ENCODE data around the gene ANKRD55. TPM values are rescaled to one million over a fixed set of nuclear protein-coding genes. Genes with fewer than 3 reads are reported as not detected.

The ANKRD55 gene
- total and polyA plus RNA-seq, 2 donors from 2014 or later = 0.26 to 1.2 TPM

DNA sequence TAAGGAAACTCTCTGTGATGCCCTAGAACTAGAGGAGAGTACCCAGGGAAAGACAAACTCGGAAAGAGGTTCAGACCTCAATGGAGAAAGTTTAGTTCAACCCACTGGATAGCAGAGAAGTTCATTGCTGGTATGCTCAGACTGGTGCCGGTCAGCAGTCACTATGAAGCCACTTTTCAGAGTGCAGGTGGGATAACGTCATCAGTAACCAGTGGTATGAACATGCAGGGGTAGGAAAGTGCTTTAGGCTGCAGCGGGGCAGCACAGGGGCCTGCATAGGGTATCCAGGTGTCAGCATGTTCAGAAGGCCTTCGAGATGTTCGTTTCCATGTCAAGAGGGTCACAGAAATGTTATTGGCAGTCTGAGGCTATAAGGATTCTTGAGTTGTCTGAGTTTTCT lies 20.8 kb upstream of the ANKRD55 start:
- no peak for DNase-seq
- TF ChIP-seq CTCF (IDR thresholded peaks at IDR 0.05; ENCODE audit: borderline replicate concordance, extremely low read depth, insufficient read depth) = no peak
- no peak overlapping the region for H3K27ac ChIP-seq (ENCODE audit: low read depth in 2 of 2, low read length in 2 of 2)

DNA sequence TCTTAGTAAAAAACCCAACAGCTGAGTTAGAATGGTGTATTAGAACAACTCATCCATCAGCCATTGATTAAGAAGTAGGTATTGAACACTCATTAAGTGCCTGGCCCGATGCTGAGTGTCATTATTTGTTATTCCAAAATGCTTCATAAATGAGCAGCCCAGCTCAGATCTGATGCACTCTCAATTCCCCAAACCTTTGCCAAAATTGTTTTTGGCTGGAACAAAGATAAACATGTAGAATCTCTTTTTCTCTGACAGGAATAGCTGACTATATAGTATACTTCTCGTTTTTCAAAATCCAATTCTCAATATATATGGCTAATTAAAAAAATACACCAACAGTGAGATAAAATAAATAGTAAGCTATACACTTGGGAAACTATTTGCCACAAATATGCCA lies 20.0 kb upstream of the ANKRD55 start:
- Histone ChIP-seq H3K27me3 (ENCODE audit: control insufficient read depth, insufficient read depth, low read length) (no peaks in the 10 kb centered on the region), H3K9me3 (ENCODE audit: control insufficient read depth in 2 of 3, insufficient read depth in 1 of 3, low read length in 3 of 3) (no peaks in the 10 kb centered on the region), H3K36me3 (ENCODE audit: control insufficient read depth in 2 of 3, insufficient read depth in 3 of 3, low read length in 3 of 3) (no peaks in the 10 kb centered on the region), H3K4me3 (ENCODE audit: low read length in 3 of 3) (no peak overlapping the region), H3K9ac (ENCODE audit: low read length in 3 of 3) (no peak overlapping the region), H3K4me1 (ENCODE audit: control insufficient read depth in 2 of 3, insufficient read depth in 2 of 3, low read depth in 1 of 3, low read length in 3 of 3) (no peaks in the 10 kb centered on the region), H3K27ac (ENCODE audit: low read depth in 2 of 2, low read length in 2 of 2) (no peak overlapping the region)
- no peak for DNase-seq
- intact Hi-C loops (cut with DNase I) = no loop called here
- no peak for TF ChIP-seq CTCF (IDR thresholded peaks at IDR 0.05; ENCODE audit: borderline replicate concordance, extremely low read depth, insufficient read depth)
- FAIRE-seq = no peak

More for the DNA sequence above, 20.8 kb upstream of the ANKRD55 start:
- intact Hi-C loops (cut with DNase I) = no loop called here
- H3K36me3 ChIP-seq (ENCODE audit: control insufficient read depth in 2 of 3, insufficient read depth in 3 of 3, low read length in 3 of 3) = no peaks in the 10 kb centered on the region
- no peaks in the 10 kb centered on the region for H3K27me3 ChIP-seq (ENCODE audit: control insufficient read depth, insufficient read depth, low read length)
- no peak for FAIRE-seq
- H3K9me3 ChIP-seq (ENCODE audit: control insufficient read depth in 2 of 3, insufficient read depth in 1 of 3, low read length in 3 of 3) = no peaks in the 10 kb centered on the region
- H3K4me1 ChIP-seq (ENCODE audit: control insufficient read depth in 2 of 3, insufficient read depth in 2 of 3, low read depth in 1 of 3, low read length in 3 of 3) = no peaks in the 10 kb centered on the region
- H3K9ac ChIP-seq (ENCODE audit: low read length in 3 of 3) = no peak overlapping the region
- H3K4me3 ChIP-seq (ENCODE audit: low read length in 3 of 3) = no peak overlapping the region

DNA sequence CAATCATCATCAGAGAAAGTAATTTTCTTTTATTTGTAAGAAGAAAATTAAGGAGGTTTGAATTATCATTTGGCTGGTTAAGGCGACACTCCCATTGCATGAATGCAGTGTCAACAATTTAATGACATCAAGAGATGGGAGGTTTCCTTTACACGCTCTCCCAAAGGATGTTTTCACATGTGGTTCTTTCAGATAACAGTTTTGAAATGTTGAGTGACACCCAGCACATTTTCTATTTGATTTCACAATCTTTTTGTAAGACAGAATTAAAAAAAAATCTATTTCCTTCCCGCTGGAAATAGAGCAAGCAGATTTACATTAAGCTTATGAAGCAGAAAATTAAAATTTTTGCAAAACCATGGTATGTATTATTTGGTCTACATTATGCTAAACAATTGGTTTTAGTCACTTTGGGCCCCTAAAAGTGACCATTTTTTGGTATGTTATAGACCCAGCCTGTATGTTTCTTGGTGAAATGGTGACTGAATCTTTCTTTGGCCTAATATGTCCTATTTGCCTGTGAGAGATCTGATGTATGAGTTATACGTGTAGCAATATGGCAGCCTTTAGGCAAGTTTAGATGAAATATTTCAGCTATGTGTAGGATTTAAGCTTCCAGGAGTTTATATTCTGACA lies 18.9 kb upstream of the ANKRD55 start:
- FAIRE-seq (no peak), DNase-seq (no peak)
- Histone ChIP-seq H3K27me3 (ENCODE audit: control insufficient read depth, insufficient read depth, low read length) (no peaks in the 10 kb centered on the region), H3K27ac (ENCODE audit: low read depth in 2 of 2, low read length in 2 of 2) (no peak overlapping the region), H3K4me3 (ENCODE audit: low read length in 3 of 3) (no peak overlapping the region), H3K9me3 (ENCODE audit: control insufficient read depth in 2 of 3, insufficient read depth in 1 of 3, low read length in 3 of 3) (no peaks in the 10 kb centered on the region), H3K36me3 (ENCODE audit: control insufficient read depth in 2 of 3, insufficient read depth in 3 of 3, low read length in 3 of 3) (no peaks in the 10 kb centered on the region), H3K9ac (ENCODE audit: low read length in 3 of 3) (no peak overlapping the region), H3K4me1 (ENCODE audit: control insufficient read depth in 2 of 3, insufficient read depth in 2 of 3, low read depth in 1 of 3, low read length in 3 of 3) (no peaks in the 10 kb centered on the region)
- intact Hi-C loops (cut with DNase I) = no loop called here
- no peak for TF ChIP-seq CTCF (IDR thresholded peaks at IDR 0.05; ENCODE audit: borderline replicate concordance, extremely low read depth, insufficient read depth)

DNA sequence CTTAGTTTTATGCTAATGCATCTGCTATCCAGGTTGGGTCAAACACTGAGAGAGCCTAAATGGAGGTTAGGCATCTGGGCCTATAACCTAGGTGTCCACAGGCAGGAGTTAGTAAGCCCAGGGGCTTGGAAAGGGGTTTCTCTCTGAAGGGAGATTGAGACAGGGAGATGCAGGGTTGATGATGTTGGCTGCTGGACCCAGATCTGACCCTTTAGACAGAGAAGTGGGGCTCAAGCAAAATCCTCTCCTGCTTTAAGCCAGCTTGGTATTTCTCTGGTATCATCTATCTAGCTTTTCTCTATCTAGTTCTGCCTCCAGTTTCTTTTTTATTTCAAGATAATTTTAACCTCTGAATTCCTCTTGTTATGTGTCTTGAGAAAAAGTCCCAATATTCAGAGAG lies 18.3 kb upstream of the ANKRD55 start:
- Histone ChIP-seq H3K9me3 (ENCODE audit: control insufficient read depth in 2 of 3, insufficient read depth in 1 of 3, low read length in 3 of 3) (no peaks in the 10 kb centered on the region), H3K4me1 (ENCODE audit: control insufficient read depth in 2 of 3, insufficient read depth in 2 of 3, low read depth in 1 of 3, low read length in 3 of 3) (no peaks in the 10 kb centered on the region), H3K4me3 (ENCODE audit: low read length in 3 of 3) (no peak overlapping the region), H3K36me3 (ENCODE audit: control insufficient read depth in 2 of 3, insufficient read depth in 3 of 3, low read length in 3 of 3) (no peaks in the 10 kb centered on the region), H3K27ac (ENCODE audit: low read depth in 2 of 2, low read length in 2 of 2) (no peak overlapping the region), H3K9ac (ENCODE audit: low read length in 3 of 3) (no peak overlapping the region), H3K27me3 (ENCODE audit: control insufficient read depth, insufficient read depth, low read length) (no peaks in the 10 kb centered on the region)
- TF ChIP-seq CTCF (IDR thresholded peaks at IDR 0.05; ENCODE audit: borderline replicate concordance, extremely low read depth, insufficient read depth) = no peak
- intact Hi-C loops (cut with DNase I) = no loop called here
- DNase-seq (no peak), FAIRE-seq (no peak)

Data from kidney (tissue), 14 donors.